Measurements from ENCODE around the gene THSD4. TPM values are rescaled to one million over a fixed set of nuclear protein-coding genes. Genes with fewer than 3 reads are reported as not detected.
A peak's percentile ranks its signal among the peaks of the same experiment; 100 is the strongest.

THSD4 gene
- total RNA-seq, 1 donor, result 50.9 TPM

- DNase-seq (ENCODE audit: low read depth), result no peak
- TF ChIP-seq, protein P1, sequence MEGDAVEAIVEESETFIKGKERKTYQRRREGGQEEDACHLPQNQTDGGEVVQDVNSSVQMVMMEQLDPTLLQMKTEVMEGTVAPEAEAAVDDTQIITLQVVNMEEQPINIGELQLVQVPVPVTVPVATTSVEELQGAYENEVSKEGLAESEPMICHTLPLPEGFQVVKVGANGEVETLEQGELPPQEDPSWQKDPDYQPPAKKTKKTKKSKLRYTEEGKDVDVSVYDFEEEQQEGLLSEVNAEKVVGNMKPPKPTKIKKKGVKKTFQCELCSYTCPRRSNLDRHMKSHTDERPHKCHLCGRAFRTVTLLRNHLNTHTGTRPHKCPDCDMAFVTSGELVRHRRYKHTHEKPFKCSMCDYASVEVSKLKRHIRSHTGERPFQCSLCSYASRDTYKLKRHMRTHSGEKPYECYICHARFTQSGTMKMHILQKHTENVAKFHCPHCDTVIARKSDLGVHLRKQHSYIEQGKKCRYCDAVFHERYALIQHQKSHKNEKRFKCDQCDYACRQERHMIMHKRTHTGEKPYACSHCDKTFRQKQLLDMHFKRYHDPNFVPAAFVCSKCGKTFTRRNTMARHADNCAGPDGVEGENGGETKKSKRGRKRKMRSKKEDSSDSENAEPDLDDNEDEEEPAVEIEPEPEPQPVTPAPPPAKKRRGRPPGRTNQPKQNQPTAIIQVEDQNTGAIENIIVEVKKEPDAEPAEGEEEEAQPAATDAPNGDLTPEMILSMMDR (IDR thresholded peaks at IDR 0.05; ENCODE audit: insufficient read depth, low read length), result no peak
- no peak overlapping the region for H3K4me3 ChIP-seq (ENCODE audit: low read depth, low read length)
These were observed 337.6 kb downstream of the THSD4 start for GRCh38 chr15:71452893-71453292.

DNA sequence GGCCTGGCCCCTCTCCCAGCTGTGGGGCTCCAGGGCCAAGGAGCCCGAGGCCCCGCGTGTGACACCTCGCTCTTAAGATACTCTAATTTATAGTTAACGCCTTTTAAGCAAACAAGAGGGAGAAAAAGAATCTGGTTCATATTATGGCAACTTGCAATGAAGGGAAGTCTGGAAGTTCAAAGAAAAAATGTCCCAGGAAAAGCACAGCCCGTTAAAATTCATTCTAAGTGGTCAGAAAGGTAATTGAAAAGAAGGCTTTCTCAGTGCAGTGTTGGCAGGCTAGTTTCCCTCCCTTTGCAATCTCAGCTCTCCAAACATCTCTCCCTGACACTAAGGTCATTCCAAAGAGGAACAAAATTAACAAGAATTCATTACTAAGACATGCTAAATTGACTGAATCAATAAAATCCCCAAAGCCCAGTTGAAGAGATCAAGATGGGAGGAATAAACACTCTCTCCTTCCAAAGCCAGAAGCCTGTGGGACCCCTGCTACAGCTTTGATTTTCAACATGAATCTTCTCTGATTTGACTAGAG is 339.3 kb downstream of the THSD4 start:
- no peak for DNase-seq (ENCODE audit: low read depth)
- no peak overlapping the region for H3K4me3 ChIP-seq (ENCODE audit: low read depth, low read length)
- TF ChIP-seq, protein P1 (IDR thresholded peaks at IDR 0.05; ENCODE audit: insufficient read depth, low read length), result no peak

GRCh38 chr15:71455107-71455506 is 339.8 kb downstream of the THSD4 start:
- no peak overlapping the region for H3K4me3 ChIP-seq (ENCODE audit: low read depth, low read length)
- no peak for DNase-seq (ENCODE audit: low read depth)
- TF ChIP-seq, protein P1 (IDR thresholded peaks at IDR 0.05; ENCODE audit: insufficient read depth, low read length), result no peak

DNA sequence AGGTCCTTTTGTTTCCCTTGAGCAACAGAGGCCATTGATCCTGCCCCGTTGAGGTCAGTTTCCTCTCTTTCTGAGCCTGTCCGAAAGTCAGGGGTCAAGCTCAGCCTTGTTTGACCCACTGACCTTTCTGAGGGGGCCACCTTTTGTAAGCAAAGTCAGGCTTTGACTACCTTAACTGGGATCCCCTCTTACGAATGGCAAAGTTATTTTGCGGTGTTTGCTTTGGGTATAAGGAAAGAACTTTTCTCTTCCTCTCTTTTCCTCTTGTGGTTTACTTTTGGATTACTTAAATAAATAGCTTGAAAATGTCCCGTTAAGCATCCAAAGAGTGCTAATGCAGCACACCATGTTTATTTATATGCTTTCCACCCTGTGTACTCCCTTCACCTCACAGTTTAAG is 340.6 kb downstream of the THSD4 start:
- TF ChIP-seq, protein P1 (IDR thresholded peaks at IDR 0.05; ENCODE audit: insufficient read depth, low read length), result no peak
- DNase-seq (ENCODE audit: low read depth), result no peak
- H3K4me3 ChIP-seq (ENCODE audit: low read depth, low read length), result no peak overlapping the region

DNA sequence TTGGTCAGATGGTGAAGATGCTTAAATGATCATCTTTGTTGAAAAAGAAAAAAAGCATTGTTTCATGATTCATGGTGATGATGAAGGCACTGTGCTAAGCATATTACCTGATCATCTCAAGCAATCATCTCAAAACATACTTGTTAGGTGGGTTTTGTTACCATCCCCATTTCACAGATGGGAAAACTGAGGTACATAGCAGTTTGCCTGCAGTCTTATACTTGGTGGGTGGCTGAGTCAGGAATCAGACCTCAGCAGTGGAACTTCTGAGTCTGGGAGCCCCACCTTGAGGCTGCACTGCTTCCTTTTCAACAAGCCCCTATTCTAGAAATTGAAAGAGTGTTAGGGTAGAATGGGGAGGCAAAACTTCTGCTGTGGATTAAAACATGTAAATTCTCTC is 341.1 kb downstream of the THSD4 start:
- TF ChIP-seq, protein P1 (IDR thresholded peaks at IDR 0.05; ENCODE audit: insufficient read depth, low read length), result no peak
- no peak for DNase-seq (ENCODE audit: low read depth)
- no peak overlapping the region for H3K4me3 ChIP-seq (ENCODE audit: low read depth, low read length)

GRCh38 chr15:71456811-71457210 is 341.5 kb downstream of the THSD4 start:
- TF ChIP-seq, protein P1 (IDR thresholded peaks at IDR 0.05; ENCODE audit: insufficient read depth, low read length), result no peak
- no peak overlapping the region for H3K4me3 ChIP-seq (ENCODE audit: low read depth, low read length)
- no peak for DNase-seq (ENCODE audit: low read depth)

DNA sequence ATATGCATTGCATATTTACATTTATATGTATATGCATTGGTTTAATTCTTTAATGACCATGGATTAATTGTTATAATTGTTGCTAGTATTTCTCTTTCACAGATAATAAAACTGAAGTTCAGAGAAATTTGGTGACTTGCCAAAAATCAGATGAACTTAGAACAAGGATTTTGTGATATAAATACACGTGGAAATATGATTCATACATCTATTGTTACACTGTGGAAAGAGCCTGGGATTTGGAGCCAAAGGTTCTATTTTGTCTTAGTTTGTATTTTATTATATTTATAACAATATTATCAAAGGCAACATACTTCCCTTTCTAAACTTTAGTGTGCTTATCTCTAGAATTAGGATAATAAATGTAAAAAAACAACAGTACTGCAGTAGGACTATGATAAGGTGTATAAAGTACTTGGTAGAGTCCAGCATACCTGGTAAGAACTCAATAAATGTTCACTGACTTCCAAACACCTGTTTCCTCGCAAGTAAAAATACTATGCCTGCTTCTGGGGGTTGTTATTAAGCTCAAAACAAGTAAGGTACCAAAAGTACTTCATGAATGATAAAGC is 342.9 kb downstream of the THSD4 start:
- peak; percentile 63 for DNase-seq (ENCODE audit: low read depth)
- H3K4me3 ChIP-seq (ENCODE audit: low read depth, low read length), result no peak overlapping the region
- TF ChIP-seq, protein P1 (IDR thresholded peaks at IDR 0.05; ENCODE audit: insufficient read depth, low read length), result no peak

Data from fibroblast of the aortic adventitia (primary cell).